Central memory CD8-positive, alpha-beta T cell (primary cell): ENCODE measurements around the gene RPS6KA2.

Source experiments
- ATAC-seq: fragments of 150-1000 bp; cut with Tn5 transposase; replicated peaks from 2 replicates; pipeline ENCODE4 v1.10.0; 2022; ENCODE audit warnings: mild to moderate bottlenecking, moderate FRiP score, moderate number of reproducible peaks; ENCODE audit not compliant: poor library complexity, severe bottlenecking; ENCODE audit errors: extremely low read depth
- DNase-seq, 2 donors: peaks; one replicate each; pipeline ENCODE4 v3.0.0; 2021; ENCODE audit warnings: low spot score in 2 of 2
- H3K27ac Mint-ChIP-seq: one replicate; pipeline ENCODE4 v1.8.0; 2022; ENCODE audit warnings: low read depth, mild to moderate bottlenecking, moderate library complexity, mixed read lengths
- H3K27me3 Mint-ChIP-seq: one replicate; pipeline ENCODE4 v1.8.0; 2022; ENCODE audit warnings: mixed read lengths
- H3K36me3 Mint-ChIP-seq: one replicate; pipeline ENCODE4 v1.8.0; 2022; ENCODE audit warnings: mild to moderate bottlenecking, moderate library complexity, mixed read lengths; ENCODE audit not compliant: insufficient read depth
- H3K4me1 Mint-ChIP-seq: one replicate; pipeline ENCODE4 v1.8.0; 2022; ENCODE audit warnings: mixed read lengths
- H3K4me3 Mint-ChIP-seq: one replicate; pipeline ENCODE4 v1.8.0; 2022; ENCODE audit warnings: mild to moderate bottlenecking, moderate library complexity, mixed read lengths
- H3K9me3 Mint-ChIP-seq: one replicate; pipeline ENCODE4 v1.8.0; 2022; ENCODE audit warnings: mixed read lengths

RPS6KA2 gene

GRCh38 chr6:166507380-166507779 is 119.7 kb downstream of the RPS6KA2 start:
- DNase-seq (no peak), ATAC-seq (no peak)
- Mint-ChIP-seq H3K9me3 (no peaks in the 10 kb centered on the region), H3K27me3 (no peaks in the 10 kb centered on the region), H3K4me3 (no peak overlapping the region), H3K27ac (no peak overlapping the region), H3K36me3 (peaks cover 1% of the 10 kb centered on the region), H3K4me1 (no peaks in the 10 kb centered on the region)

- Mint-ChIP-seq H3K9me3 (no peaks in the 10 kb centered on the region), H3K36me3 (peaks cover 1% of the 10 kb centered on the region), H3K4me3 (no peak overlapping the region), H3K27ac (no peak overlapping the region), H3K4me1 (no peaks in the 10 kb centered on the region), H3K27me3 (no peaks in the 10 kb centered on the region)
- ATAC-seq, result no peak
- no peak for DNase-seq
Measured at GRCh38 chr6:166505133-166505905, 121.7 kb downstream of the RPS6KA2 start.

- ATAC-seq (no peak), DNase-seq (no peak)
- Mint-ChIP-seq H3K4me3 (no peak overlapping the region), H3K36me3 (peaks cover 1% of the 10 kb centered on the region), H3K4me1 (no peaks in the 10 kb centered on the region), H3K9me3 (no peaks in the 10 kb centered on the region), H3K27me3 (no peaks in the 10 kb centered on the region), H3K27ac (no peak overlapping the region)
Measured at GRCh38 chr6:166504100-166504499, 123.0 kb downstream of the RPS6KA2 start.

GRCh38 chr6:166503167-166503744 is 123.8 kb downstream of the RPS6KA2 start:
- Mint-ChIP-seq H3K27me3 (no peaks in the 10 kb centered on the region), H3K36me3 (peaks cover 1% of the 10 kb centered on the region), H3K4me3 (no peak overlapping the region), H3K4me1 (no peaks in the 10 kb centered on the region), H3K27ac (no peak overlapping the region), H3K9me3 (no peaks in the 10 kb centered on the region)
- ATAC-seq (no peak), DNase-seq (no peak)

- no peaks in the 10 kb centered on the region for H3K27me3 Mint-ChIP-seq
- ATAC-seq (no peak), DNase-seq (no peak)
- peaks cover 1% of the 10 kb centered on the region for H3K36me3 Mint-ChIP-seq
- no peaks in the 10 kb centered on the region for H3K9me3 Mint-ChIP-seq
- no peak overlapping the region for H3K27ac Mint-ChIP-seq
- no peaks in the 10 kb centered on the region for H3K4me1 Mint-ChIP-seq
- no peak overlapping the region for H3K4me3 Mint-ChIP-seq
Measured at GRCh38 chr6:166502453-166502852, 124.6 kb downstream of the RPS6KA2 start.

GRCh38 chr6:166501246-166501645 is 125.8 kb downstream of the RPS6KA2 start:
- no peak overlapping the region for H3K4me3 Mint-ChIP-seq
- no peak for DNase-seq
- H3K27ac Mint-ChIP-seq, result no peak overlapping the region
- H3K27me3 Mint-ChIP-seq, result no peaks in the 10 kb centered on the region
- H3K36me3 Mint-ChIP-seq, result peaks cover 1% of the 10 kb centered on the region
- no peaks in the 10 kb centered on the region for H3K9me3 Mint-ChIP-seq
- ATAC-seq, result no peak
- H3K4me1 Mint-ChIP-seq, result no peaks in the 10 kb centered on the region

GRCh38 chr6:166500246-166500645 is 126.8 kb downstream of the RPS6KA2 start:
- H3K4me3 Mint-ChIP-seq, result no peak overlapping the region
- H3K36me3 Mint-ChIP-seq, result no peaks in the 10 kb centered on the region
- H3K27ac Mint-ChIP-seq, result no peak overlapping the region
- DNase-seq (no peak), ATAC-seq (no peak)
- no peaks in the 10 kb centered on the region for H3K4me1 Mint-ChIP-seq
- no peaks in the 10 kb centered on the region for H3K9me3 Mint-ChIP-seq
- no peaks in the 10 kb centered on the region for H3K27me3 Mint-ChIP-seq

- H3K36me3 Mint-ChIP-seq, result peaks cover 3% of the 10 kb centered on the region
- no peak overlapping the region for H3K27ac Mint-ChIP-seq
- H3K27me3 Mint-ChIP-seq, result no peaks in the 10 kb centered on the region
- no peaks in the 10 kb centered on the region for H3K9me3 Mint-ChIP-seq
- no peaks in the 10 kb centered on the region for H3K4me1 Mint-ChIP-seq
- DNase-seq (no peak), ATAC-seq (no peak)
- no peak overlapping the region for H3K4me3 Mint-ChIP-seq
Measured at GRCh38 chr6:166499350-166500163, 127.5 kb downstream of the RPS6KA2 start.

GRCh38 chr6:166498661-166499349 is 128.2 kb downstream of the RPS6KA2 start:
- Mint-ChIP-seq H3K4me3 (no peak overlapping the region), H3K36me3 (peaks cover 5% of the 10 kb centered on the region), H3K27ac (no peak overlapping the region), H3K9me3 (no peaks in the 10 kb centered on the region), H3K4me1 (no peaks in the 10 kb centered on the region), H3K27me3 (no peaks in the 10 kb centered on the region)
- ATAC-seq, result no peak
- no peak for DNase-seq

GRCh38 chr6:166498228-166498627 is 128.8 kb downstream of the RPS6KA2 start:
- Mint-ChIP-seq H3K4me1 (no peaks in the 10 kb centered on the region), H3K9me3 (no peaks in the 10 kb centered on the region), H3K27me3 (no peaks in the 10 kb centered on the region), H3K27ac (no peak overlapping the region), H3K36me3 (peaks cover 5% of the 10 kb centered on the region), H3K4me3 (no peak overlapping the region)
- ATAC-seq (no peak), DNase-seq (no peak)

- no peak for ATAC-seq
- Mint-ChIP-seq H3K27ac (no peak overlapping the region), H3K36me3 (peaks cover 5% of the 10 kb centered on the region), H3K9me3 (no peaks in the 10 kb centered on the region), H3K4me3 (no peak overlapping the region), H3K4me1 (no peaks in the 10 kb centered on the region), H3K27me3 (no peaks in the 10 kb centered on the region)
- DNase-seq, result no peak
Measured at GRCh38 chr6:166497087-166497899, 129.8 kb downstream of the RPS6KA2 start.

GRCh38 chr6:166496460-166496859 is 130.6 kb downstream of the RPS6KA2 start:
- no peak overlapping the region for H3K4me3 Mint-ChIP-seq
- H3K9me3 Mint-ChIP-seq, result no peaks in the 10 kb centered on the region
- no peak overlapping the region for H3K27ac Mint-ChIP-seq
- H3K27me3 Mint-ChIP-seq, result no peaks in the 10 kb centered on the region
- ATAC-seq (no peak), DNase-seq (no peak)
- peaks cover 5% of the 10 kb centered on the region for H3K36me3 Mint-ChIP-seq
- no peaks in the 10 kb centered on the region for H3K4me1 Mint-ChIP-seq
